Hepatocyte (in vitro differentiated cells): ENCODE results near the gene ZNG1F.
"Not testable (repeated sequence)": the region's sequence is repeated elsewhere in the genome, so short reads cannot be mapped to it uniquely, and the experiment has no call there.

Source experiments
- EZH2 ChIP-seq: fragments of 200-600 bp; sonication (generic); IDR thresholded peaks from 2 replicates; pipeline ENCODE4 v1.6.1; 2016; ENCODE audit warnings: antibody characterized with exemption, mild to moderate bottlenecking, borderline replicate concordance
- EZH2phosphoT487 ChIP-seq: fragments of 200-600 bp; sonication (generic); IDR thresholded peaks from one replicate; pipeline ENCODE4 v1.6.1; 2018; ENCODE audit warnings: antibody characterized with exemption, mild to moderate bottlenecking, low read depth, moderate library complexity; ENCODE audit not compliant: unreplicated experiment, severe bottlenecking
- TF ChIP-seq, protein P1 (sequence below): fragments of 200-600 bp; sonication (generic); IDR thresholded peaks from 2 replicates; pipeline ENCODE4 v1.5.1; 2016; ENCODE audit warnings: antibody characterized with exemption, mild to moderate bottlenecking; ENCODE audit not compliant: poor library complexity

DNA sequence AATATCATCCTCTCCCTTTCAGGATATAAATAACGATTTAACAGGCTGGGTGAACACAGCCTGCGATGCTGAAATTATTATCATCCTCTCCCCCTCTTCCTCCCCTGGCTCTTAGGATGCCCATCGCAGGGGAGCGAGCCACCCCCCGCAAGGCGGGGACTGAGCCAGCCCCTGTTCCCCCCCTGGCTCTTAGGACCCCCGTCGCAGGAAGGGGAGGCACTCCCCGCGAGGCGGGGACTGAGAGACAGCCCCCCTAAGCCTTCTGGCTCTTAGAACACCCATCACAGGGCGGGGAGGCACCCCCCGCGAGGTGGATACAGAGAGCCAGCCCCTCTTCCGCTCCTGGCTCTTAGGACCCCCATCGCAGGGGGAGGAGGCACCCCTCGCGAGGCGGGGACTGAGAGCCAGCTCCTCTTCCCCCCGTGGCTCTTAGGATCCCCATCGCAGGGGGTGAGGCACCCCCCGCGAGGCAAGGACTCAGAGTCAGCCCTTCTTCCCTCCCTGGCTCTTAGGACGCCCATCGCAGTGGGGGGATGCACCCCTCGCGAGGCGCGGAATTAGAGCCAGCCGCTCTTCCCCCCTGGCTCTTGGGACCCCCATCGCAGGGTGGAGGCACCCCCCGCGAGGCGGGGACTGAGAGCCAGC is 82.5 kb downstream of the ZNG1F start:
- TF ChIP-seq, protein P1, sequence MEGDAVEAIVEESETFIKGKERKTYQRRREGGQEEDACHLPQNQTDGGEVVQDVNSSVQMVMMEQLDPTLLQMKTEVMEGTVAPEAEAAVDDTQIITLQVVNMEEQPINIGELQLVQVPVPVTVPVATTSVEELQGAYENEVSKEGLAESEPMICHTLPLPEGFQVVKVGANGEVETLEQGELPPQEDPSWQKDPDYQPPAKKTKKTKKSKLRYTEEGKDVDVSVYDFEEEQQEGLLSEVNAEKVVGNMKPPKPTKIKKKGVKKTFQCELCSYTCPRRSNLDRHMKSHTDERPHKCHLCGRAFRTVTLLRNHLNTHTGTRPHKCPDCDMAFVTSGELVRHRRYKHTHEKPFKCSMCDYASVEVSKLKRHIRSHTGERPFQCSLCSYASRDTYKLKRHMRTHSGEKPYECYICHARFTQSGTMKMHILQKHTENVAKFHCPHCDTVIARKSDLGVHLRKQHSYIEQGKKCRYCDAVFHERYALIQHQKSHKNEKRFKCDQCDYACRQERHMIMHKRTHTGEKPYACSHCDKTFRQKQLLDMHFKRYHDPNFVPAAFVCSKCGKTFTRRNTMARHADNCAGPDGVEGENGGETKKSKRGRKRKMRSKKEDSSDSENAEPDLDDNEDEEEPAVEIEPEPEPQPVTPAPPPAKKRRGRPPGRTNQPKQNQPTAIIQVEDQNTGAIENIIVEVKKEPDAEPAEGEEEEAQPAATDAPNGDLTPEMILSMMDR = not testable (repeated sequence)
- TF ChIP-seq EZH2, EZH2phosphoT487: not testable (repeated sequence)
